SK-N-SH (cell line): Measurements from ENCODE around the gene GALNT16. TPM values are rescaled to one million over a fixed set of nuclear protein-coding genes. Genes with fewer than 3 reads are reported as not detected.

Source experiments
- CTCF ChIA-PET: fragments of 300-600, 350-600 bp; formaldehyde crosslinking; extraction: SDS; loops from one replicate; lab custom pipeline; 2021; lab: Yijun Ruan, JAX
- POLR2A ChIA-PET: fragments of 350-600 bp; sonication (Branson Sonifier 250); formaldehyde crosslinking; extraction: SDS; loops from one replicate; lab custom pipeline; 2020; ENCODE audit warnings: antibody characterized with exemption, inconsistent platforms; lab: Yijun Ruan, JAX
- DNase-seq: peaks from one replicate; pipeline ENCODE4 v3.0.0; 2012
- H2AFZ ChIP-seq: fragments of 200-600 bp; sonication (generic); 2 replicates; pipeline ENCODE4 v1.8.1; 2016; ENCODE audit warnings: antibody characterized with exemption, mild to moderate bottlenecking, low read depth
- H3F3A ChIP-seq: fragments of 200-600 bp; sonication (generic); replicated peaks from 2 replicates; pipeline ENCODE3; 2016; ENCODE audit warnings: antibody characterized with exemption, mild to moderate bottlenecking; ENCODE audit not compliant: insufficient read depth
- H3K27ac ChIP-seq, 2 experiments: fragments of 200-500 bp in 1 of 2; fragments of 200-600 bp in 1 of 2; sonication (Bioruptor generic) in 1 of 2; sonication (generic), shearing (Covaris generic) in 1 of 2; 2 replicates each; pipeline versions ENCODE4 v1.5.1 to v1.6.1; 2014 to 2016; ENCODE audit warnings: low read depth in 2 of 2, inconsistent platforms in 1 of 2, low read length in 1 of 2, mild to moderate bottlenecking in 1 of 2, mixed read lengths in 1 of 2
- H3K27me3 ChIP-seq: fragments of 200-600 bp; sonication (generic), shearing (Covaris generic); 2 replicates; pipeline ENCODE4 v1.6.1; 2016; ENCODE audit warnings: mixed run types; ENCODE audit not compliant: insufficient read depth
- H3K36me3 ChIP-seq, 2 experiments: fragments of 200-500 bp in 1 of 2; fragments of 200-600 bp in 1 of 2; sonication (Bioruptor generic) in 1 of 2; sonication (generic) in 1 of 2; replicated peaks in 1 of 2; 2 replicates each; pipeline versions ENCODE3 to v1.5.1; 2014 to 2016; ENCODE audit warnings: low read length in 1 of 2, mild to moderate bottlenecking in 1 of 2; ENCODE audit not compliant: insufficient read depth in 2 of 2, control insufficient read depth in 1 of 2
- H3K4me1 ChIP-seq, 2 experiments: fragments of 200-500 bp in 1 of 2; fragments of 200-600 bp in 1 of 2; sonication (Bioruptor generic) in 1 of 2; sonication (generic), shearing (Covaris generic) in 1 of 2; 2 replicates each; pipeline versions ENCODE4 v1.5.1 to v1.6.1; 2014 to 2016; ENCODE audit warnings: low read depth in 1 of 2, low read length in 1 of 2, mixed run types in 1 of 2; ENCODE audit not compliant: insufficient read depth in 2 of 2, control insufficient read depth in 1 of 2
- H3K4me2 ChIP-seq: fragments of 200-600 bp; sonication (generic), shearing (Covaris generic); 2 replicates; pipeline ENCODE4 v1.6.1; 2017; ENCODE audit warnings: mixed run types
- H3K4me3 ChIP-seq, 2 experiments: fragments of 200-500 bp in 1 of 2; fragments of 200-600 bp in 1 of 2; sonication (Bioruptor generic) in 1 of 2; sonication (generic), shearing (Covaris generic) in 1 of 2; 2 replicates each; pipeline versions ENCODE4 v1.5.1 to v1.8.1; 2014 to 2016; ENCODE audit warnings: low read depth in 2 of 2, inconsistent platforms in 1 of 2, low read length in 1 of 2, mild to moderate bottlenecking in 1 of 2, mixed read lengths in 1 of 2, moderate library complexity in 1 of 2
- H3K79me2 ChIP-seq: fragments of 200-600 bp; sonication (generic); 2 replicates; pipeline ENCODE4 v1.8.1; 2017; ENCODE audit warnings: mild to moderate bottlenecking; ENCODE audit not compliant: insufficient read depth
- H3K9ac ChIP-seq: fragments of 200-600 bp; sonication (generic); 2 replicates; pipeline ENCODE4 v1.6.1; 2017; ENCODE audit warnings: mixed run types
- H3K9me2 ChIP-seq: fragments of 200-600 bp; sonication (generic); 2 replicates; pipeline ENCODE4 v1.6.1; 2017; ENCODE audit warnings: mixed run types
- H3K9me3 ChIP-seq: fragments of 200-600 bp; sonication (generic); 2 replicates; pipeline ENCODE4 v1.6.1; 2017; ENCODE audit warnings: mixed run types, mild to moderate bottlenecking, moderate library complexity
- H4K20me1 ChIP-seq: fragments of 200-600 bp; sonication (generic); 2 replicates; pipeline ENCODE4 v1.6.1; 2017; ENCODE audit warnings: mild to moderate bottlenecking, mixed run types; ENCODE audit not compliant: insufficient read depth
- CHD2 ChIP-seq: fragments of 150-350 bp; IDR thresholded peaks from 2 replicates; pipeline ENCODE4 v1.6.1; 2018; ENCODE audit warnings: low read length; ENCODE audit not compliant: partially characterized antibody
- EZH2phosphoT487 ChIP-seq: fragments of 200-600 bp; sonication (generic); IDR thresholded peaks from 2 replicates; pipeline ENCODE4 v1.6.1; 2017; ENCODE audit warnings: low read depth, mixed run types, mild to moderate bottlenecking, antibody characterized with exemption, moderate library complexity, borderline replicate concordance
- FOXJ3 ChIP-seq: sonication (generic); formaldehyde crosslinking; IDR thresholded peaks from 2 replicates; pipeline ENCODE4 v1.5.1; 2020; ENCODE audit warnings: mild to moderate bottlenecking, missing genetic modification reagents
- FOXM1 ChIP-seq: IDR thresholded peaks from 2 replicates; pipeline ENCODE4 v1.4.0; 2012; ENCODE audit warnings: low read depth, mild to moderate bottlenecking
- GABPA ChIP-seq: IDR thresholded peaks from 2 replicates; pipeline ENCODE4 v1.4.0; 2012; ENCODE audit warnings: low read depth, mild to moderate bottlenecking
- JUND ChIP-seq: IDR thresholded peaks from 2 replicates; pipeline ENCODE4 v1.4.0; 2012
- MAX ChIP-seq: IDR thresholded peaks from 2 replicates; pipeline ENCODE4 v1.4.0; 2012; ENCODE audit warnings: low read depth
- MEF2A ChIP-seq: IDR thresholded peaks from 2 replicates; pipeline ENCODE4 v1.4.0; 2012; ENCODE audit warnings: low read depth, borderline replicate concordance
- MXI1 ChIP-seq: IDR thresholded peaks from 2 replicates; pipeline ENCODE4 v1.6.1; 2012; ENCODE audit warnings: mild to moderate bottlenecking, low read depth, low read length, improper control_type of control experiment
- RAD21 ChIP-seq: IDR thresholded peaks from 2 replicates; pipeline ENCODE4 v1.6.1; 2012; ENCODE audit warnings: mild to moderate bottlenecking, low read length
- RCOR1 ChIP-seq: fragments of 150-350 bp; IDR thresholded peaks from 2 replicates; pipeline ENCODE4 v1.6.1; 2017; ENCODE audit warnings: antibody characterized with exemption, low read length
- RFX5 ChIP-seq: IDR thresholded peaks from 2 replicates; pipeline ENCODE4 v1.6.1; 2012; ENCODE audit warnings: mild to moderate bottlenecking, improper control_type of control experiment, low read length
- TCF12 ChIP-seq: IDR thresholded peaks from 2 replicates; pipeline ENCODE4 v1.4.0; 2012
- USF2 ChIP-seq: fragments of 150-350 bp; IDR thresholded peaks from 2 replicates; pipeline ENCODE4 v1.6.1; 2017; ENCODE audit warnings: antibody characterized with exemption, low read length, low read depth, borderline replicate concordance
- YY1 ChIP-seq: IDR thresholded peaks from 2 replicates; pipeline ENCODE4 v1.4.0; 2012; ENCODE audit warnings: low read depth, mild to moderate bottlenecking
- WGBS: methylation state at CpG from one replicate; pipeline ENCODE4 v1.1.6; 2017; ENCODE audit warnings: low lambda C conversion rate; 5-methylcytosine and 5-hydroxymethylcytosine counted together
- polyA plus RNA-seq, 3 experiments: library from polyadenylated mRNA; depleted of rRNA; stranded (reverse); fragments of >200 nt; gene quantifications; 2 replicates each; pipeline ENCODE4 v1.2.3, GENCODE V29; 2012
- TF ChIP-seq, protein P1 (sequence below): IDR thresholded peaks from 2 replicates; pipeline ENCODE4 v1.4.0; 2012; ENCODE audit warnings: low read depth, borderline replicate concordance
- TF ChIP-seq, protein P2 (sequence below): IDR thresholded peaks from 2 replicates; pipeline ENCODE4; 2012

The GALNT16 gene
- polyA plus RNA-seq, 1 of the 3 experiments (the other 2 are of a cell fraction) = 17.0 TPM

- peaks cover 5% of the 10 kb centered on the region for H3F3A ChIP-seq
- no peaks in the 10 kb centered on the region for H3K4me1 ChIP-seq
- no peaks in the 10 kb centered on the region for H3K9me3 ChIP-seq
- no peak overlapping the region for H3K4me2 ChIP-seq
- H3K36me3 ChIP-seq = peaks cover 5 to 10% of the 10 kb centered on the region in 2 experiments
- 95% methylated on average over 4 of the region's 4 CpGs for WGBS
- H3K9ac ChIP-seq = no peak overlapping the region
- POLR2A ChIA-PET = no interaction called here
- no peak overlapping the region for H3K4me3 ChIP-seq
- no peak overlapping the region for H3K27ac ChIP-seq
- TF ChIP-seq EZH2phosphoT487 = no peak
- no peak for TF ChIP-seq RCOR1
- TF ChIP-seq FOXM1 = no peak
- no peak for TF ChIP-seq MEF2A
- TF ChIP-seq, protein P1, sequence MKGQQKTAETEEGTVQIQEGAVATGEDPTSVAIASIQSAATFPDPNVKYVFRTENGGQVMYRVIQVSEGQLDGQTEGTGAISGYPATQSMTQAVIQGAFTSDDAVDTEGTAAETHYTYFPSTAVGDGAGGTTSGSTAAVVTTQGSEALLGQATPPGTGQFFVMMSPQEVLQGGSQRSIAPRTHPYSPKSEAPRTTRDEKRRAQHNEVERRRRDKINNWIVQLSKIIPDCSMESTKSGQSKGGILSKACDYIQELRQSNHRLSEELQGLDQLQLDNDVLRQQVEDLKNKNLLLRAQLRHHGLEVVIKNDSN = no peak
- TF ChIP-seq, protein P2, sequence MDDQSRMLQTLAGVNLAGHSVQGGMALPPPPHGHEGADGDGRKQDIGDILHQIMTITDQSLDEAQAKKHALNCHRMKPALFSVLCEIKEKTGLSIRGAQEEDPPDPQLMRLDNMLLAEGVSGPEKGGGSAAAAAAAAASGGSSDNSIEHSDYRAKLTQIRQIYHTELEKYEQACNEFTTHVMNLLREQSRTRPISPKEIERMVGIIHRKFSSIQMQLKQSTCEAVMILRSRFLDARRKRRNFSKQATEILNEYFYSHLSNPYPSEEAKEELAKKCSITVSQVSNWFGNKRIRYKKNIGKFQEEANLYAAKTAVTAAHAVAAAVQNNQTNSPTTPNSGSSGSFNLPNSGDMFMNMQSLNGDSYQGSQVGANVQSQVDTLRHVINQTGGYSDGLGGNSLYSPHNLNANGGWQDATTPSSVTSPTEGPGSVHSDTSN = no peak
- no peak for TF ChIP-seq FOXJ3 (CRISPR knock-in tag)
- TF ChIP-seq YY1 = no peak
- no peak for TF ChIP-seq RFX5
- TF ChIP-seq MXI1 = no peak
- TF ChIP-seq MAX = no peak
- TF ChIP-seq RAD21 = no peak
- TF ChIP-seq GABPA = no peak
- TF ChIP-seq TCF12 = no peak
- no peak for TF ChIP-seq USF2
- TF ChIP-seq JUND = no peak
- TF ChIP-seq CHD2 = no peak
- no peaks in the 10 kb centered on the region for H3K27me3 ChIP-seq
- H2AFZ ChIP-seq = no peak overlapping the region
- DNase-seq = no peak
- H4K20me1 ChIP-seq = no peaks in the 10 kb centered on the region
- CTCF ChIA-PET = no interaction called here
- H3K9me2 ChIP-seq = no peaks in the 10 kb centered on the region
- H3K79me2 ChIP-seq = no peaks in the 10 kb centered on the region
These were observed 35.0 kb upstream of the GALNT16 start for GRCh38 chr14:69224946-69225345.

DNA sequence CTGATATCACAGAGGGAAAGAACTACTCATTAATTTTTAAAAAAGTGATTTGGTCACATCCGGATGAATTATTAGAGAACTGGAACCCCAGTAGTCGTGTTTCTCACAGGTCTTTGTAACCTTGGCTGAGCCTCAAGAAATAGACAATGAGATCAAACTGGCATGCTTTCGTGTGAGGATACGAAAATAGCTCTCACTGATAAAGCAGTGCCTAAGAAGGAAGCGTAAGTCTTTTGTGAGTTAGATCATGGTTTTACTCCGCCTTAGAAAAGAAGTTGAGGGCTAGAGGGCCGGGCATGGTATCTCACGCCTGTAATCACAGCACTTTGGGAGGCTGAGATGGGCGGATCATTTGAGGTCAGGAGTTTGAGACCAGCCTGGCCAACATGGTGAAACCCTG is 33.8 kb upstream of the GALNT16 start:
- H3K79me2 ChIP-seq = no peaks in the 10 kb centered on the region
- H3K36me3 ChIP-seq = peaks cover 10 to 18% of the 10 kb centered on the region in 2 experiments
- no peak overlapping the region for H2AFZ ChIP-seq
- WGBS = 94% methylated on average over 9 of the region's 9 CpGs
- H3K4me3 ChIP-seq = no peak overlapping the region
- H3K4me1 ChIP-seq = no peaks in the 10 kb centered on the region
- H4K20me1 ChIP-seq = no peaks in the 10 kb centered on the region
- ChIA-PET POLR2A (no interaction called here), CTCF (interaction anchor here (1.2 to 2.2 kb wide), 2 partner anchors 17 to 97 kb away, joined by 4 to 6 read pairs; no protein-coding TSS in a partner anchor)
- no peaks in the 10 kb centered on the region for H3K9me2 ChIP-seq
- H3K27ac ChIP-seq = no peak overlapping the region
- H3K9ac ChIP-seq = no peak overlapping the region
- no peak for DNase-seq
- no peaks in the 10 kb centered on the region for H3K27me3 ChIP-seq
- TF ChIP-seq RCOR1 = no peak
- peaks cover 5% of the 10 kb centered on the region for H3F3A ChIP-seq
- no peaks in the 10 kb centered on the region for H3K9me3 ChIP-seq
- no peak overlapping the region for H3K4me2 ChIP-seq
